ENCODE measurements around the gene TMEM120B.

GRCh38 chr12:121802843-121803698 is 90.5 kb downstream of the TMEM120B start:
- TF ChIP-seq, protein P1, sequence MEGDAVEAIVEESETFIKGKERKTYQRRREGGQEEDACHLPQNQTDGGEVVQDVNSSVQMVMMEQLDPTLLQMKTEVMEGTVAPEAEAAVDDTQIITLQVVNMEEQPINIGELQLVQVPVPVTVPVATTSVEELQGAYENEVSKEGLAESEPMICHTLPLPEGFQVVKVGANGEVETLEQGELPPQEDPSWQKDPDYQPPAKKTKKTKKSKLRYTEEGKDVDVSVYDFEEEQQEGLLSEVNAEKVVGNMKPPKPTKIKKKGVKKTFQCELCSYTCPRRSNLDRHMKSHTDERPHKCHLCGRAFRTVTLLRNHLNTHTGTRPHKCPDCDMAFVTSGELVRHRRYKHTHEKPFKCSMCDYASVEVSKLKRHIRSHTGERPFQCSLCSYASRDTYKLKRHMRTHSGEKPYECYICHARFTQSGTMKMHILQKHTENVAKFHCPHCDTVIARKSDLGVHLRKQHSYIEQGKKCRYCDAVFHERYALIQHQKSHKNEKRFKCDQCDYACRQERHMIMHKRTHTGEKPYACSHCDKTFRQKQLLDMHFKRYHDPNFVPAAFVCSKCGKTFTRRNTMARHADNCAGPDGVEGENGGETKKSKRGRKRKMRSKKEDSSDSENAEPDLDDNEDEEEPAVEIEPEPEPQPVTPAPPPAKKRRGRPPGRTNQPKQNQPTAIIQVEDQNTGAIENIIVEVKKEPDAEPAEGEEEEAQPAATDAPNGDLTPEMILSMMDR (IDR thresholded peaks at IDR 0.05), result no peak
- TF ChIP-seq ZFX (IDR thresholded peaks at IDR 0.05; ENCODE audit: borderline replicate concordance), result no peak

All from 22Rv1 (cell line).